ENCODE results near the gene ERGIC1.

ERGIC1 gene

DNA sequence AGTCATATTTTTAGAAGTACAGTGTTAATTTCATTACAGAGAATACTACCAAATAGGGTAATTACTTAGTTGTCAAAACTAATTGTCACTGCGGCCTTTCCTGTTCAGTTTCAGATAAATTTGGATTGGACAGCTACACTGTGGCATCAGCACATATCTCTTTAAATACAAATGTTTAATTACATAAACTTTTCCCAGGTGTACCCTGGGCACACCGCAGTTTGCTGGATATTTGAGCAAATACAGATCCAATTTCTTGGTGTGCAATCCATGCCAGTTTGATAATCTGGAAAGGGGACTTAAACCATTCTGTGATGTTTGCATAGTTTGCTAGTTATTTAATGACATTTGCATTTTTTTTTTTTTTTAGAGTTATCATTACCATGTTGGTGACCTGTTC, 160.4 kb downstream of the ERGIC1 start:
- no peak for DNase-seq

GRCh38 chr5:172999372-172999973, 165.4 kb downstream of the ERGIC1 start:
- DNase-seq: no peak

DNA sequence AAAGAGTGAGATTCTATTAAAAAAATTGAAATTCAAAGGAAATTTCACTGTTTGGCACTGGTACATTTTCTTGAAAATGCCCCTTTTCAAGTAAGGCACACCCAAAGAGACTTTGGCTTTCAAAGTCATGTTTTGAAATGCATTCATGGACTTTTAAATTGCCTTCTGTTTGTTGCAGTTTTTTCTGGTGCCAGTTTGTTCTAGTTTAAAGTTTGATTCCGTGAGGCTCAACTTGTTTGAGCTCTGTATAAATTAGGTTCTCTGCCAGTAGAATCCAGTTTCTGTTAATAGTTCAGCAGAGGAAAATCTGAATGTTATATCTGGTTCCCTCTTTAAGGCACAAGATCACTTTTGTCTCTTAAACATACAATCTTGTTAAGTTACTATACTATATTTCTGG, 165.9 kb downstream of the ERGIC1 start:
- no peak for DNase-seq

DNA sequence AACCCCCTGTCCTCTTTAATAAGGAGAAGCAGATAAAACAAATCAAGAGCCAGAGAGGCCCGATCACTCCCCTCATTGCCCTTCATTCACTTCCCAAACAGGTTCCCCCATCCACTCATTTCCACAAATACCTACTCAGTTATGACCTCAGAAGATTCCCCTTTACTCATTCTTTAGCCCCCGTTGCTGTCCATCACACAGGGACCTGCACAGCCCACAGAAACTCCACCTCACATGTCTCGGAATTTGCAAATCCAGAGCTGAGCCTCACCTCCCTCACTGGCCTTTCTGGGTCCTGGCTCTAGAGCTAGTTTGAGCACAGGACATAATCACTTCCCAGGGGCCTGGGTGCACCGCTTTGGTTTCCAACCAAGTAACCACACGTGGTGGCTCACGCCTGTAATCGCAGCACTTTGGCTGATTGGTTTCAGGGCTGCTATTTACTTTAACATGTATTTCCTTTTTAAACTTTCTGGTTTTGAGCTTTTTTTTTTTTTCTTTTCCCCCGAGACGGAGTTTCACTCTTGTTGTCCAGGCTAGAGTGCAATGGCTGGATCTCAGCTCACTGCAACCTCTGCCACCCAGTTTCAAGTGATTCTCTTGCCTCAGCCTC, 167.3 kb downstream of the ERGIC1 start:
- DNase-seq: no peak
